ENCODE measurements around the gene MS4A18.

DNA sequence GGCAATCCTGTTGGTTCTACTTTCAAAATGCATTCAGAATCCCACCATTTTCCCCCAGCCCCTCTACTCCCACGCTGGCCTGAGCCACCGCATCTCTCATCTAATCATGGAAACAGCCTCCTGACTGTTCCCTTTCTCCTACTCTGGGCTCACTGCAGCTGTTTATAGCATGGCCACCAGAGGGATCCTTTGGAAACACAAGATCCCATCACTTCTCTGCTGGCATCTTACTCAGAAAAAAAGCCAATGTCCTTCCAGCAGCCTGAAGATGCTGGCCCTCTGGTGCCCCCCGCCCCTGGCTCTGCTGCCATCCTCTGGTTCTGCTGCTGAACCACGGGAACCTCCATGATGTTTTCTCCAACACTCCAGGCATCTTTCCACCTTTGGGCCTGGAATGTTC is 14.0 kb upstream of the MS4A18 start:
- TF ChIP-seq FOXM1 (IDR thresholded peaks at IDR 0.05; ENCODE audit: borderline replicate concordance) = no peak
- no peak for TF ChIP-seq ELF4 (IDR thresholded peaks at IDR 0.05)
- no peak for TF ChIP-seq BHLHE40 (IDR thresholded peaks at IDR 0.05; ENCODE audit: borderline replicate concordance)
- TF ChIP-seq, protein P1, sequence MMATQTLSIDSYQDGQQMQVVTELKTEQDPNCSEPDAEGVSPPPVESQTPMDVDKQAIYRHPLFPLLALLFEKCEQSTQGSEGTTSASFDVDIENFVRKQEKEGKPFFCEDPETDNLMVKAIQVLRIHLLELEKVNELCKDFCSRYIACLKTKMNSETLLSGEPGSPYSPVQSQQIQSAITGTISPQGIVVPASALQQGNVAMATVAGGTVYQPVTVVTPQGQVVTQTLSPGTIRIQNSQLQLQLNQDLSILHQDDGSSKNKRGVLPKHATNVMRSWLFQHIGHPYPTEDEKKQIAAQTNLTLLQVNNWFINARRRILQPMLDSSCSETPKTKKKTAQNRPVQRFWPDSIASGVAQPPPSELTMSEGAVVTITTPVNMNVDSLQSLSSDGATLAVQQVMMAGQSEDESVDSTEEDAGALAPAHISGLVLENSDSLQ (IDR thresholded peaks at IDR 0.05) = no peak
- no peak for TF ChIP-seq TARDBP (IDR thresholded peaks at IDR 0.05)
- no peak for TF ChIP-seq FOXK2 (IDR thresholded peaks at IDR 0.05)
- no peak for TF ChIP-seq ARNT (IDR thresholded peaks at IDR 0.05)
- no peak for TF ChIP-seq SP1 (IDR thresholded peaks at IDR 0.05)
- TF ChIP-seq LEF1 (IDR thresholded peaks at IDR 0.05; ENCODE audit: borderline replicate concordance) = no peak
- no peak for TF ChIP-seq NFRKB (IDR thresholded peaks at IDR 0.05)
- no peak for TF ChIP-seq ZNF384 (IDR thresholded peaks at IDR 0.05)

All from HEK293T (cell line).